Measurements from ENCODE around the gene ACP7.

DNA sequence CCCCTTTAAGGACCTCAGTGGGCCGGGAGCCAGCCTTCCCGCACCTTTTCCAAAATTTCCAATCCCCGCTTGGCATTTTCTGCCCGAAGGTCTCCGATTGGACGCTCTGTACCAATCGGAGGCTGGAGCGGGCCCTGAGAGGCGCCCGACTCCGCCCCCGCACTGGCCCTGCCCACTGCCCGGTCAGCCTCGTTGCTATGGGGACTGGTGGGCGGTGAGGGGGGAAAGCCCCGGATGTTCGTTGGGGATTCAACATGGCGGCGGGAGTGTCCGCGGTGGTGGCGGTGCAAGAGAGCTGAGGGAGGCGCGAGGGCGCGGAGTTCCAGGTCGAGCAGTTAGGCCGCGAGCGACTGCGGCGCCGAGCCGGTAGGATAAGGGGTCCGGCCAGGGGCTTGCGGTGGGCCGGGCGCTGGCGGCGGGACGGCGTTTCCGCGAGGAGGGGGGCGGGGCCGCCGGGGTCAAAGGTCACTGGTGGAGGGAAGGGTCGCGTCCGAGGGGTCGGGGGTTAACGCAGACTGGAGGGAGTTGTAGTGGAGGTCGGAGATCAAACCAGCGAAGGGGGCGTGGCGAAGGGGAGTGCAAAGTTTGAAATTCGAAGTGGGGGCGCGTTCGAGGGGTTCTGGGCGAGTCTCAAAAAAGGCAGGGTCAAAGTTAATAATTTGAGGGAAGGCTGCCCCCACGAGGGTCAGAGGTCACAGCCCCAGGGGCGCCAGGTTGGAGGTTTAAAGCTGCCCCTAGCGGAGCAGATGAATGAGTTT, 41.6 kb downstream of the ACP7 start, which contains the start of gene PAK4:
- TF ChIP-seq, protein P1, sequence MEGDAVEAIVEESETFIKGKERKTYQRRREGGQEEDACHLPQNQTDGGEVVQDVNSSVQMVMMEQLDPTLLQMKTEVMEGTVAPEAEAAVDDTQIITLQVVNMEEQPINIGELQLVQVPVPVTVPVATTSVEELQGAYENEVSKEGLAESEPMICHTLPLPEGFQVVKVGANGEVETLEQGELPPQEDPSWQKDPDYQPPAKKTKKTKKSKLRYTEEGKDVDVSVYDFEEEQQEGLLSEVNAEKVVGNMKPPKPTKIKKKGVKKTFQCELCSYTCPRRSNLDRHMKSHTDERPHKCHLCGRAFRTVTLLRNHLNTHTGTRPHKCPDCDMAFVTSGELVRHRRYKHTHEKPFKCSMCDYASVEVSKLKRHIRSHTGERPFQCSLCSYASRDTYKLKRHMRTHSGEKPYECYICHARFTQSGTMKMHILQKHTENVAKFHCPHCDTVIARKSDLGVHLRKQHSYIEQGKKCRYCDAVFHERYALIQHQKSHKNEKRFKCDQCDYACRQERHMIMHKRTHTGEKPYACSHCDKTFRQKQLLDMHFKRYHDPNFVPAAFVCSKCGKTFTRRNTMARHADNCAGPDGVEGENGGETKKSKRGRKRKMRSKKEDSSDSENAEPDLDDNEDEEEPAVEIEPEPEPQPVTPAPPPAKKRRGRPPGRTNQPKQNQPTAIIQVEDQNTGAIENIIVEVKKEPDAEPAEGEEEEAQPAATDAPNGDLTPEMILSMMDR (IDR thresholded peaks at IDR 0.05), result peak in 2 of 5 experiments; percentile 10 to 48
- TF ChIP-seq EP300 (IDR thresholded peaks at IDR 0.05) (peak; percentile 91 to 93), POLR2A (IDR thresholded peaks at IDR 0.05) (peak; percentile 11 to 83)
